Activated CD8-positive, alpha-beta memory T cell treated with anti-CD3 and anti-CD28 coated beads, Interleukin-2, amount 10 ng/mL, durations not matched to agents 7 days and 5 days (primary cell): ENCODE data around the gene SERPINB8. TPM values are rescaled to one million over a fixed set of nuclear protein-coding genes. Genes with fewer than 3 reads are reported as not detected.
"Not testable (repeated sequence)": the region's sequence is repeated elsewhere in the genome, so short reads cannot be mapped to it uniquely, and the experiment has no call there.

Source experiments
- ATAC-seq: fragments of 150-1000 bp; cut with Tn5 transposase; one replicate; pipeline ENCODE4 v1.10.0; 2021; ENCODE audit warnings: moderate library complexity
- CTCF ChIA-PET: fragments of 350-600 bp; sonication (Branson Sonifier 250); formaldehyde crosslinking; loops from one replicate; lab custom pipeline; 2021; ENCODE audit warnings: antibody characterized with exemption; lab: Charles Lee
- DNase-seq: peaks from one replicate; pipeline ENCODE4 v3.0.0-alpha.2; 2020
- H3K27ac Mint-ChIP-seq: one replicate; pipeline ENCODE4 v1.8.0; 2021; ENCODE audit warnings: mild to moderate bottlenecking, mixed read lengths
- H3K27me3 Mint-ChIP-seq: one replicate; pipeline ENCODE4 v1.8.0; 2021; ENCODE audit warnings: mixed read lengths
- H3K36me3 Mint-ChIP-seq: one replicate; pipeline ENCODE4 v1.8.0; 2021; ENCODE audit warnings: mild to moderate bottlenecking, mixed read lengths
- H3K4me1 Mint-ChIP-seq: one replicate; pipeline ENCODE4 v1.8.0; 2021; ENCODE audit warnings: mixed read lengths
- H3K4me3 Mint-ChIP-seq: one replicate; pipeline ENCODE4 v1.8.0; 2021; ENCODE audit warnings: mild to moderate bottlenecking, moderate library complexity, mixed read lengths
- H3K9me3 Mint-ChIP-seq: one replicate; pipeline ENCODE4 v1.8.0; 2022; ENCODE audit warnings: low read depth, mixed read lengths
- total RNA-seq, 2 experiments: library from RNA; stranded (reverse); gene quantifications; one replicate each; pipeline ENCODE4 v1.2.3, GENCODE V29; 2021

The SERPINB8 gene
- total RNA-seq, result 1 to 10 TPM; 2.9 to 7.2 TPM

GRCh38 chr18:63969942-63970808, at the start of gene SERPINB8:
TSS of gene SERPINB8 (plus strand) at chr18:63970081. CDS start at chr18:63978309, 8,228 bp downstream.
- Mint-ChIP-seq H3K9me3 (no peaks in the 10 kb centered on the region), H3K27ac (peak within 1 kb of the TSS; percentile 86), H3K4me3 (peak within 1 kb of the TSS; percentile 84), H3K4me1 (peaks cover 25% of the 10 kb centered on the region), H3K27me3 (peaks cover 2% of the 10 kb centered on the region), H3K36me3 (no peaks in the 10 kb centered on the region)
- CTCF ChIA-PET, result no interaction called here
- ATAC-seq, result peak; percentile 93
- DNase-seq, result peak; percentile 87

GRCh38 chr18:63922049-63922448, 47.8 kb upstream of the SERPINB8 start:
- Mint-ChIP-seq H3K36me3 (no peaks in the 10 kb centered on the region), H3K27ac (no peak overlapping the region), H3K9me3 (no peaks in the 10 kb centered on the region), H3K4me1 (no peaks in the 10 kb centered on the region), H3K4me3 (no peak overlapping the region), H3K27me3 (peaks cover 45% of the 10 kb centered on the region)
- ATAC-seq (no peak), DNase-seq (no peak)
- CTCF ChIA-PET, result interaction anchor here (2.6 kb wide), 1 partner anchor 14 kb away, joined by 11 read pairs; no protein-coding TSS in a partner anchor

- no peaks in the 10 kb centered on the region for H3K36me3 Mint-ChIP-seq
These were observed 45.3 kb upstream of the SERPINB8 start for GRCh38 chr18:63924551-63924950.

GRCh38 chr18:63928331-63928730, 41.5 kb upstream of the SERPINB8 start:
- DNase-seq, result no peak
- no peak for ATAC-seq
- Mint-ChIP-seq H3K4me1 (no peaks in the 10 kb centered on the region), H3K27me3 (peaks cover 46% of the 10 kb centered on the region), H3K27ac (no peak overlapping the region), H3K9me3 (no peaks in the 10 kb centered on the region), H3K4me3 (no peak overlapping the region), H3K36me3 (no peaks in the 10 kb centered on the region)
- CTCF ChIA-PET, result no interaction called here

More at GRCh38 chr18:63924551-63924950, 45.3 kb upstream of the SERPINB8 start:
- CTCF ChIA-PET, result no interaction called here
- no peaks in the 10 kb centered on the region for H3K9me3 Mint-ChIP-seq
- peaks cover 39% of the 10 kb centered on the region for H3K27me3 Mint-ChIP-seq
- no peak overlapping the region for H3K27ac Mint-ChIP-seq
- no peak for DNase-seq
- H3K4me1 Mint-ChIP-seq, result no peaks in the 10 kb centered on the region
- no peak for ATAC-seq
- no peak overlapping the region for H3K4me3 Mint-ChIP-seq

GRCh38 chr18:63929369-63929768, 40.5 kb upstream of the SERPINB8 start:
- peaks cover 45% of the 10 kb centered on the region for H3K27me3 Mint-ChIP-seq
- H3K36me3 Mint-ChIP-seq, CTCF ChIA-PET, ATAC-seq, H3K4me3 Mint-ChIP-seq, DNase-seq, H3K4me1 Mint-ChIP-seq, H3K9me3 Mint-ChIP-seq, H3K27ac Mint-ChIP-seq: not testable (repeated sequence)

- no peaks in the 10 kb centered on the region for H3K4me1 Mint-ChIP-seq
- CTCF ChIA-PET, result no interaction called here
These were observed 39.0 kb upstream of the SERPINB8 start for GRCh38 chr18:63930773-63931354.

GRCh38 chr18:63936156-63936931, 33.5 kb upstream of the SERPINB8 start:
- Mint-ChIP-seq H3K4me1 (peaks cover 4% of the 10 kb centered on the region), H3K36me3 (no peaks in the 10 kb centered on the region), H3K9me3 (no peaks in the 10 kb centered on the region), H3K27me3 (peaks cover 24% of the 10 kb centered on the region), H3K4me3 (peak overlapping the region; percentile 70), H3K27ac (peak overlapping the region; percentile 20)
- peak; percentile 82 for DNase-seq
- CTCF ChIA-PET, result interaction anchor here (0.7 to 4.5 kb wide), 20 partner anchors 11 to 425 kb away, joined by 3 to 31 read pairs (median 4); partner anchors contain the start of genes HMSD and SERPINB7
- peak; percentile 98 for ATAC-seq

More at GRCh38 chr18:63930773-63931354, 39.0 kb upstream of the SERPINB8 start:
- ATAC-seq (no peak), DNase-seq (no peak)
- Mint-ChIP-seq H3K27ac (no peak overlapping the region), H3K9me3 (no peaks in the 10 kb centered on the region), H3K36me3 (no peaks in the 10 kb centered on the region), H3K4me3 (no peak overlapping the region), H3K27me3 (peaks cover 48% of the 10 kb centered on the region)

GRCh38 chr18:63936932-63937393, 32.9 kb upstream of the SERPINB8 start:
- Mint-ChIP-seq H3K27ac (no peak overlapping the region), H3K36me3 (no peaks in the 10 kb centered on the region), H3K4me3 (no peak overlapping the region), H3K27me3 (peaks cover 27% of the 10 kb centered on the region), H3K9me3 (no peaks in the 10 kb centered on the region), H3K4me1 (peaks cover 4% of the 10 kb centered on the region)
- no peak for DNase-seq
- no peak for ATAC-seq
- CTCF ChIA-PET, result interaction anchor here (0.8 to 4.5 kb wide), 14 partner anchors 10 to 419 kb away, joined by 3 to 31 read pairs (median 7); partner anchors contain the start of genes HMSD and SERPINB7

- H3K4me3 Mint-ChIP-seq, result no peak overlapping the region
- H3K4me1 Mint-ChIP-seq, result peaks cover 4% of the 10 kb centered on the region
- H3K36me3 Mint-ChIP-seq, result no peaks in the 10 kb centered on the region
- no peak overlapping the region for H3K27ac Mint-ChIP-seq
- DNase-seq (no peak), ATAC-seq (no peak)
- no peaks in the 10 kb centered on the region for H3K9me3 Mint-ChIP-seq
- CTCF ChIA-PET, result interaction anchor here (1.7 kb wide), 1 partner anchor 9 kb away, joined by 3 read pairs; the partner anchor contains the start of gene HMSD
- H3K27me3 Mint-ChIP-seq, result peaks cover 36% of the 10 kb centered on the region
These were observed 29.9 kb upstream of the SERPINB8 start for GRCh38 chr18:63940008-63940407.

- H3K36me3 Mint-ChIP-seq, ATAC-seq: not testable (repeated sequence)
- CTCF ChIA-PET, result interaction anchor here (1.7 kb wide), 1 partner anchor 8 kb away, joined by 3 read pairs; the partner anchor contains the start of gene HMSD
These were observed 29.3 kb upstream of the SERPINB8 start for GRCh38 chr18:63940543-63941050.

GRCh38 chr18:63947051-63947790, 22.7 kb upstream of the SERPINB8 start:
- peaks cover 61% of the 10 kb centered on the region for H3K27me3 Mint-ChIP-seq
- H3K27ac Mint-ChIP-seq, result no peak overlapping the region
- ATAC-seq (no peak), DNase-seq (no peak)
- peaks cover 3% of the 10 kb centered on the region for H3K36me3 Mint-ChIP-seq
- H3K4me3 Mint-ChIP-seq, result no peak overlapping the region
- peaks cover 30% of the 10 kb centered on the region for H3K4me1 Mint-ChIP-seq
- CTCF ChIA-PET, result interaction anchor here (0.7 to 0.8 kb wide), 2 partner anchors 11 to 20 kb away, joined by 3 read pairs; no protein-coding TSS in a partner anchor
- H3K9me3 Mint-ChIP-seq, result no peaks in the 10 kb centered on the region

More at GRCh38 chr18:63940543-63941050, 29.3 kb upstream of the SERPINB8 start:
- H3K27ac Mint-ChIP-seq, DNase-seq, H3K4me1 Mint-ChIP-seq, H3K4me3 Mint-ChIP-seq, H3K9me3 Mint-ChIP-seq: not testable (repeated sequence)
- H3K27me3 Mint-ChIP-seq, result peaks cover 39% of the 10 kb centered on the region
